ENCODE measurements around the gene MARS1. TPM values are rescaled to one million over a fixed set of nuclear protein-coding genes. Genes with fewer than 3 reads are reported as not detected.

MARS1 gene
- total and polyA plus RNA-seq, 2 donors (not counting 1 experiment from before 2014, with no cell fraction given): 89.9 to 352 TPM

- no peaks in the 10 kb centered on the region for H3K27me3 ChIP-seq (ENCODE audit: control insufficient read depth, insufficient read depth, low read length)
- no peak for DNase-seq (ENCODE audit: low read depth in 2 of 2)
- H3K79me2 ChIP-seq (ENCODE audit: control insufficient read depth, insufficient read depth, low read length): no peaks in the 10 kb centered on the region
- no peak overlapping the region for H3K4me2 ChIP-seq (ENCODE audit: extremely low read depth, insufficient read depth, low read length)
- H3K27ac ChIP-seq (ENCODE audit: insufficient read depth, low read length): no peak overlapping the region
- H3K4me1 ChIP-seq (ENCODE audit: control insufficient read depth, extremely low read depth, insufficient read depth, low read length): peaks cover 5% of the 10 kb centered on the region
- H3K36me3 ChIP-seq (ENCODE audit: control insufficient read depth, insufficient read depth, low read length): no peaks in the 10 kb centered on the region
- no peak overlapping the region for H2AFZ ChIP-seq (ENCODE audit: low read length)
- no peak for TF ChIP-seq CTCF (conservative IDR thresholded peaks at IDR 0.05 in 1 of 2, IDR thresholded peaks at IDR 0.05 in 1 of 2; ENCODE audit: low read depth in 1 of 2, low read length in 2 of 2)
- no peak for TF ChIP-seq EZH2 (IDR thresholded peaks at IDR 0.05; ENCODE audit: low read length, missing control alignments)
- H3K4me3 ChIP-seq (replicated peaks in 1 of 4; ENCODE audit: control extremely low read depth in 1 of 4, insufficient read depth in 1 of 4, low read depth in 3 of 4, low read length in 4 of 4): no peak overlapping the region
- H3K9me3 ChIP-seq (ENCODE audit: control insufficient read depth, insufficient read depth, low read depth, low read length): no peaks in the 10 kb centered on the region
- no peak overlapping the region for H3K9ac ChIP-seq (ENCODE audit: insufficient read depth, low read length)
- H4K20me1 ChIP-seq (ENCODE audit: control insufficient read depth, extremely low read depth, insufficient read depth, low read length): no peaks in the 10 kb centered on the region
Measured at GRCh38 chr12:57446292-57446960, 41.4 kb upstream of the MARS1 start.

DNA sequence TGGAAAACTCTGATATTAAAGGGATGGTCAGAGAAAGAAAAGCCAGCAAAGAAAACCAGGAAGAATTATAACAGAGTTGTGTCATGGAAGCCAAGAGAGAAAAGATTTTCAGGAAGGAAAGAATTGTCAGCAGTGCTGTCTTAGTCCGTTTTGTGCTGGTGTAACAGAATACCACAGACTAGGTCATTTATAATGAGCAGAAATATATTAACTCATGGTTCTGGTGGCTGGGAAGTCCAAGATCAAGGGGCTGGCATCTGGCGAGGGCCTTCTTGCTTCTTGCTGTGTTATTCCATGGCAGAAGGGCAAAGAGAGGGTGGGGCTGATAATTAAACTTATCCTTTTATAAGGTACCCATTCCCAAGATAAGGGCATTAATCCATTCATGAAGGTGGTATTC, 39.2 kb upstream of the MARS1 start:
- Histone ChIP-seq H3K79me2 (ENCODE audit: control insufficient read depth, insufficient read depth, low read length) (no peaks in the 10 kb centered on the region), H3K4me2 (ENCODE audit: extremely low read depth, insufficient read depth, low read length) (no peak overlapping the region), H3K4me3 (replicated peaks in 1 of 4; ENCODE audit: control extremely low read depth in 1 of 4, insufficient read depth in 1 of 4, low read depth in 3 of 4, low read length in 4 of 4) (no peak overlapping the region), H3K27me3 (ENCODE audit: control insufficient read depth, insufficient read depth, low read length) (no peaks in the 10 kb centered on the region), H3K4me1 (ENCODE audit: control insufficient read depth, extremely low read depth, insufficient read depth, low read length) (peaks cover 15% of the 10 kb centered on the region), H4K20me1 (ENCODE audit: control insufficient read depth, extremely low read depth, insufficient read depth, low read length) (no peaks in the 10 kb centered on the region), H3K36me3 (ENCODE audit: control insufficient read depth, insufficient read depth, low read length) (no peaks in the 10 kb centered on the region), H3K9me3 (ENCODE audit: control insufficient read depth, insufficient read depth, low read depth, low read length) (no peaks in the 10 kb centered on the region), H3K9ac (ENCODE audit: insufficient read depth, low read length) (no peak overlapping the region), H2AFZ (ENCODE audit: low read length) (no peak overlapping the region), H3K27ac (ENCODE audit: insufficient read depth, low read length) (no peak overlapping the region)
- TF ChIP-seq EZH2 (IDR thresholded peaks at IDR 0.05; ENCODE audit: low read length, missing control alignments): no peak
- TF ChIP-seq CTCF (conservative IDR thresholded peaks at IDR 0.05 in 1 of 2, IDR thresholded peaks at IDR 0.05 in 1 of 2; ENCODE audit: low read depth in 1 of 2, low read length in 2 of 2): no peak
- DNase-seq (ENCODE audit: low read depth in 2 of 2): no peak

GRCh38 chr12:57449375-57449774, 38.5 kb upstream of the MARS1 start:
- no peaks in the 10 kb centered on the region for H4K20me1 ChIP-seq (ENCODE audit: control insufficient read depth, extremely low read depth, insufficient read depth, low read length)
- no peak overlapping the region for H3K4me2 ChIP-seq (ENCODE audit: extremely low read depth, insufficient read depth, low read length)
- H2AFZ ChIP-seq (ENCODE audit: low read length): no peak overlapping the region
- no peak for DNase-seq (ENCODE audit: low read depth in 2 of 2)
- no peaks in the 10 kb centered on the region for H3K9me3 ChIP-seq (ENCODE audit: control insufficient read depth, insufficient read depth, low read depth, low read length)
- no peak overlapping the region for H3K9ac ChIP-seq (ENCODE audit: insufficient read depth, low read length)
- no peaks in the 10 kb centered on the region for H3K79me2 ChIP-seq (ENCODE audit: control insufficient read depth, insufficient read depth, low read length)
- H3K27me3 ChIP-seq (ENCODE audit: control insufficient read depth, insufficient read depth, low read length): no peaks in the 10 kb centered on the region
- no peaks in the 10 kb centered on the region for H3K36me3 ChIP-seq (ENCODE audit: control insufficient read depth, insufficient read depth, low read length)
- peaks cover 15% of the 10 kb centered on the region for H3K4me1 ChIP-seq (ENCODE audit: control insufficient read depth, extremely low read depth, insufficient read depth, low read length)
- no peak overlapping the region for H3K4me3 ChIP-seq (replicated peaks in 1 of 4; ENCODE audit: control extremely low read depth in 1 of 4, insufficient read depth in 1 of 4, low read depth in 3 of 4, low read length in 4 of 4)
- TF ChIP-seq EZH2 (IDR thresholded peaks at IDR 0.05; ENCODE audit: low read length, missing control alignments) (no peak), CTCF (conservative IDR thresholded peaks at IDR 0.05 in 1 of 2, IDR thresholded peaks at IDR 0.05 in 1 of 2; ENCODE audit: low read depth in 1 of 2, low read length in 2 of 2) (no peak)
- no peak overlapping the region for H3K27ac ChIP-seq (ENCODE audit: insufficient read depth, low read length)
